Activated naive CD8-positive, alpha-beta T cell treated with anti-CD3 and anti-CD28 coated beads, Interleukin-2, amount 50 U/mL, for 24 hours (primary cell): ENCODE measurements around the gene AFF1.

Source experiments
- ATAC-seq: fragments of 150-1000 bp; cut with Tn5 transposase; one replicate; pipeline ENCODE4 v1.10.0; 2021
- DNase-seq: peaks from one replicate; pipeline ENCODE4 v3.0.0; 2021
- H3K27ac Mint-ChIP-seq: one replicate; pipeline ENCODE4 v1.8.0; 2021; ENCODE audit warnings: mild to moderate bottlenecking, mixed read lengths
- H3K27me3 Mint-ChIP-seq: one replicate; pipeline ENCODE4 v1.8.0; 2021; ENCODE audit warnings: mixed read lengths
- H3K36me3 Mint-ChIP-seq: one replicate; pipeline ENCODE4 v1.8.0; 2021; ENCODE audit warnings: low read depth, mixed read lengths
- H3K4me1 Mint-ChIP-seq: one replicate; pipeline ENCODE4 v1.8.0; 2021; ENCODE audit warnings: mixed read lengths
- H3K4me3 Mint-ChIP-seq: one replicate; pipeline ENCODE4 v1.8.0; 2021; ENCODE audit warnings: mild to moderate bottlenecking, moderate library complexity, mixed read lengths
- H3K9me3 Mint-ChIP-seq: one replicate; pipeline ENCODE4 v1.8.0; 2021; ENCODE audit warnings: mixed read lengths

AFF1 gene

DNA sequence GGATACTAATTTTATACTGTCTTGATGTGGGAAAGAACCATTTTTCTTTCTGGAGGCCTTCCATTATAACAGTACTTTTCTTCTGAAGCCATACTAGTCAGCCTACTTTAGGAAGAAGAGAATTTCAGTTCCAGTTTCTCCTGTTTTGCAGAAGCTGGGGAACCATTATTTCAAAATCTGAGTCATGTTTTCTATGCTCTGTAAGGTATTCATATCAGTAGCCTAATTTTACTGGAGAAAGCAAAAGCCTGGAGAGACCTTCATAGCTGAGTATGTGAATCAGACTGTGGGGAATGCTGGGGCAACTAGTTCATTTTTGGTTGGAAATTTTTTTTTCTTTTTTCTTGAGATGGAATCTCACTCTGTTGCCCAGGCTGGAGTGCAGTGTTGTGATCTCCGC, 22.4 kb downstream of the AFF1 start:
- Mint-ChIP-seq H3K9me3 (no peaks in the 10 kb centered on the region), H3K4me1 (peaks cover 59% of the 10 kb centered on the region), H3K36me3 (peaks cover 13% of the 10 kb centered on the region), H3K4me3 (no peak overlapping the region), H3K27me3 (no peaks in the 10 kb centered on the region), H3K27ac (peak overlapping the region; percentile 53)
- DNase-seq (no peak), ATAC-seq (peak; percentile 69)

DNA sequence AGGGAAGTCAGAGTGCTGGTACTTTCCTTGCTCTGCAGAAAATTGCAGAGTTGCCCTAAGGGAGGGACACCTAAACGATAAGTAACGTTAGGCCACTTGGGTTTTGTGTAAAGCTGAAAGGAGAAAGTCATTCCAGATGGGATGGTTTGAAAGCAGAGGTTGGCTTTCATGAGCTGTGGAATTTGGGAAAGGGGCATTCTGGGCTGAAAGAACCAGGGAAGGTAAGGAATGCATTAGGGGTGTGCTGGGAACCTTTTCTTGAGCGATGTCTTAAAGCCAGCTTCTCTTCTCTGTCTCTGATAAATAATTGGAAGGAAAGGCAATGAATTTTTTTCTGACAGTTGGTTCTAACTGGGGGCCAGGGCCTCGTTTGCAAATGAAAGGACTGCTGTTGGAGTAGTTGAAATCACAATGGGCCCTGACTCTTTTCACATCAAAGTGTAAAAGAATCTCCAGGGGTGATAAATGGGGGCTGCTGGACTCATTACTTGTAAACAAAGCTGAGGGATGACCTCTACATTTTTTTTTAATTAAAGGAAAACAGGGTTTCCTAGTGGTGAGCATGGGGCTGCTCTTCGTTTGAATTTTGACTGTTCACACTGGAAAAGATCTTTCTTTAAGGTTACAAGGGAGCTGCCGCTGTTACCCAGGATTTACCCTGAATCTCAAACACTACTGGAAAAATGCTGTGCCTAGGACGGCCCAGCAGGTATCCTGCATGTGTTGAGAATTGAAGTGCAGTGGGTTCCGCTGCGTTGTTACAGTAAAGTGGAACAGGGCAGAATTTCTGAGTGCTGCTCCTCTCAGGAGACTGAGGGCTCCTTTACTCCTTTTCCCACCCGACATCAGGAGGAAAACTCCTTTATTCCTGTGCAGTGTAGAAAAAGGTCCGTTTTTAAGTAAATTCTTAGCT, 25.0 kb downstream of the AFF1 start:
- no peak for ATAC-seq
- H3K27me3 Mint-ChIP-seq = no peaks in the 10 kb centered on the region
- H3K4me1 Mint-ChIP-seq = peaks cover 70% of the 10 kb centered on the region
- H3K27ac Mint-ChIP-seq = no peak overlapping the region
- H3K36me3 Mint-ChIP-seq = peaks cover 15% of the 10 kb centered on the region
- DNase-seq = no peak
- H3K4me3 Mint-ChIP-seq = no peak overlapping the region
- H3K9me3 Mint-ChIP-seq = no peaks in the 10 kb centered on the region

DNA sequence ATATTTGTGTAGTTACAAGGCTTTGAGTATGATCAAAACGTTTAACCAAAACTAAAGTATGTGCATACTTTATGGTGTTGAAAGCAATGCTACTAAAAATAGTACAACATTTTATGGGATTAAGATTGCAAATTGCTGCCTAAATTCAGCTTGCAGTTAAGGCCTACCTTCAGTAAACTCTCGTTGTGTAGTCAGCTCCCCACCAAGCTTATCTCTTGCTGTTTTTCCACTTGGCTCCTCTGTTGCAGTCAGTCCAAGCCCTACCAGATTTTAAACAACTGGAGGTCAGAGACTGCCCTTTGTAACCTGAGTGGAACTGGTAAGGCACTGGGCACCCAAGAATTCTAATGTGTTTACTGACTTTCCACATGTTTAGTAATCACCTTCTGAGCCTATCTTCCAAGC, 25.7 kb downstream of the AFF1 start:
- H3K9me3 Mint-ChIP-seq = no peaks in the 10 kb centered on the region
- H3K27ac Mint-ChIP-seq = peak overlapping the region; percentile 3
- no peak overlapping the region for H3K4me3 Mint-ChIP-seq
- H3K4me1 Mint-ChIP-seq = peaks cover 64% of the 10 kb centered on the region
- H3K36me3 Mint-ChIP-seq = peaks cover 11% of the 10 kb centered on the region
- no peaks in the 10 kb centered on the region for H3K27me3 Mint-ChIP-seq
- DNase-seq (no peak), ATAC-seq (no peak)

DNA sequence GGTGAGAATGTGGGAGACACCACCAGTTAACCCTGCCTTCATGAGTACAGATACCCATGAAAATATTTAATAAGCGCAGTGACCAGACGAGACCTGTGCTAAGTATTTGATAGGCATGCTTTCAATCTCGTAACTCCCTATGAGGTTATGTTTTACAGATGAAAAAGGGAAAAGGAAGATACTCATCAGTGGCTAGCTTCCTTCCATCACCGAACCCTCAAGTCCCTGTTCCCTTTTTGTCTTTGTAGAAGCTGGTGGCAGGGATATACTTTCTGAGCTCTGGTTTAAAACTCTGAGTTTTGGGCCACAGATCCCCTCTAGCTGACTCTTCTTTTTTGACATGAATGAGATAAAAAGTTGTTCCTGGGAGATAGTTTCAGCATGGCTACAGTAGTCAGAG, 26.3 kb downstream of the AFF1 start:
- DNase-seq = no peak
- Mint-ChIP-seq H3K4me1 (peaks cover 59% of the 10 kb centered on the region), H3K27me3 (no peaks in the 10 kb centered on the region), H3K4me3 (no peak overlapping the region), H3K36me3 (peaks cover 11% of the 10 kb centered on the region), H3K27ac (peak overlapping the region; percentile 3), H3K9me3 (no peaks in the 10 kb centered on the region)
- no peak for ATAC-seq

DNA sequence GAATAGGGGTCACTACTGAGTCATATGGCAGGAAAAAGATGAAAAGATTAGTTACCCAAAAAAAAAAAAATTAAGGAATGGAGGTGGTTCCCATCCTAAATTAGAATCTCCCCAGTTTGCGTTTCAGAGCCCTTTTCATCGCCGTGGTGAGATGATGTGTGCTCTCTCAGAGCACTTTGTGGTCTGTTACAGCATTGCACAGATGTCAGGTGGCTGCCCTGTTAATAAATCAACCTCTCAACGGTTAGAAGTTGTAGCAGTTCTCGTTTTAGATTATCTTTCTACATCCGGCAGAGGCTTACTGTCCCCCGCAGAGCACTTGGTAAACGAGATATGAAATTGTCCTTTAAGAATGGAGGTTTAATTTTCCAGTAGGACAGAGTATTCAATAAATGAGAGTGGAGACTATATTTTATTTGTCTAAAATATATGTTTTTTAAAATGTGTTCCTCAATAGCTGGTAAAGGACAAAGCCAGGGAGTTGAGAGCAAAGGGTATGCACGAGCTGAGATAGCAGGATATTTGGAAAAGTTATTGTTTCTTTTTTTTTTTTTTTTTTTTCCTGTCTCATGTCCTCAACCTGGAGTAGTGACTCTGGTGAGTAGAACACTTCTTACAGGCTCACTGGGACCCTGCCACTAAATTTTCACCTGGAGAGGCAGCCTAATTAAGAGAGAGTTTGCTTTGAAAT, 26.9 kb downstream of the AFF1 start:
- peaks cover 11% of the 10 kb centered on the region for H3K36me3 Mint-ChIP-seq
- peak overlapping the region; percentile 77 for H3K27ac Mint-ChIP-seq

DNA sequence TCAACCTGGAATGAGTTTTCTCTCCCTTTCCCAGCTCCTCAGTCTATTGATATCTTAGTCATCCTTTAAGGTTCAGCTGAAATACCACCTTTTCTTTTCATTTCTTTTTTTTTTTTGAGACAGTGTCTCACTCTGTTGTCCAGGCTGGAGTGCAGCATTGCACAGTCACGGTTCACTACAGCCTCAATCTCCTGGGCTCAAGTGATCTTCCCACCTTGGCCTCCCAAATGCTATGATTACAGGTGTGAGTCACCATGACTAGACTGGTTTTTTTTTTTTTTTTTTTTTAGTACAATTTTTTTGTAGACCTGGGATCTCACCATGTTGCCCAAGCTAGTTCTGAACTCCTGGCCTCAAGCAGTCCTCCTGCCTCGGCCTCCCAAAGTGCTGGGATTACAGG, 28.9 kb downstream of the AFF1 start:
- ATAC-seq (no peak), DNase-seq (no peak)
- no peaks in the 10 kb centered on the region for H3K9me3 Mint-ChIP-seq
- H3K4me3 Mint-ChIP-seq = no peak overlapping the region
- peak overlapping the region; percentile 68 for H3K27ac Mint-ChIP-seq
- H3K27me3 Mint-ChIP-seq = no peaks in the 10 kb centered on the region
- peaks cover 40% of the 10 kb centered on the region for H3K4me1 Mint-ChIP-seq
- H3K36me3 Mint-ChIP-seq = peaks cover 7% of the 10 kb centered on the region

More for the DNA sequence above, 26.9 kb downstream of the AFF1 start:
- no peaks in the 10 kb centered on the region for H3K9me3 Mint-ChIP-seq
- peak; percentile 78 for ATAC-seq
- peak overlapping the region; percentile 58 for H3K4me3 Mint-ChIP-seq
- H3K4me1 Mint-ChIP-seq = peaks cover 52% of the 10 kb centered on the region
- no peak for DNase-seq
- no peaks in the 10 kb centered on the region for H3K27me3 Mint-ChIP-seq

DNA sequence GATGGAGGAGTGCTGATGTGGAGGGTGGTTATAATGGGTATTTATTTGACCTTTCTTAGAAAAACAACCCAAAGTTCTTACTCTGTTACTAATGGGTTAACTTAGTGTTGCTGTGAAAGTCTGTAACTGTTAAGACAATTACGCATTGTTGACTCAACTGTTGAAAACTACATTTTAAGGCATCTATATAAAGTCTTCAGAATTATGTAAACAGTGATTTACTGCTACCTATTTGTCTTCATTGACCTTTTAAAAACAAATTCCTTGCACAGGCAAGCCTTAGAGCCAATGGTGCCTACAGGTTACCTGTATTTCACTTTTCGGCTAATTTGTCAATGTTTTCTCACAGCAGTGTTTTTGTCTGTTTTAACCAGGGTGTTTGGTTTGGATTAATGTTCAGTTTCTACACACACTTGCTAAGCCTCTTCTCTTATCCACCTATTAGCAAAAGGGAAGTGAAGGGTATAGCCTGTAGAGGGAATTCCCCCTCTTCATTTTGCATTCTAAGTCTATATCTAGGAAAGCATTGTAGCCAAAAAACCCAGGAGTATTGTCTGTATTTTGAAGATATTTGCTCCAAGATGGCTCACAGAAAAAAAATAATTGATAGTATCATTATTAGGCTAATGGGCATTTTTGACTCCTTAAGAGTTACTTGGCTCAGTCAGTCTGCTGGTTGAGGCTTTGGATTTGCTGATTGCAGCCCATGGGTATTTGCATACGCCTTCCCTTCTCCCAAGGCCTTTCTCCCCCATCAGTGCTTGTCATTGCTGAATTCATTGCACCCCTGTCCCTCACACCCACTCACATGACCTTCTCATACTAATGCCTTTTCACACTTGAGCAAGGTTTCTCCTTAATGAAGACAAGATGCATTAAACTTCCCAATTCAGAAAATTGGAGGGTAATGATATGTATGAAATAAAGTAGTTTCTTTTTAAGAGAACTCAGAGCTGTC, 30.5 kb downstream of the AFF1 start:
- ATAC-seq = peak; percentile 51
- H3K27me3 Mint-ChIP-seq = no peaks in the 10 kb centered on the region
- H3K27ac Mint-ChIP-seq = peak overlapping the region; percentile 57

DNA sequence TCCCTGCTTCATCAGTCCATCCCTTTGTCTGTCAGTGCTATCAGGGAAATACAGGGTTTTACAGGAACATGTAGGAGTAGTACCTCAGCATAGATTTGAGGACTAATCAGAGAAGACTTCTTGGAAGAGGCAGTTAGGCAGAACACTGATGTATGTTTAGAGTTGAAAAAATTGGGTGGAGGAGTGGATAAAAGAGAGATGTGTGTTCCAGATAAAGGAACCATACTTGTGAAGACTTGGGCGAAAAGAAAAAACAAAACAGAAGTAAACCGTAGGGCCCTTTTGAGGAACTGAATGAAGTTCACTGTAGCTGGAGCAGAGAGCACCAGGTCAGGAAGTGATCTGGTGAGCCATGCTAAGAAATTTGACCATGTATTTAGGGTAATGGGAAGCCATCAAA, 32.3 kb downstream of the AFF1 start:
- Mint-ChIP-seq H3K4me1 (peaks cover 30% of the 10 kb centered on the region), H3K36me3 (peaks cover 2% of the 10 kb centered on the region), H3K9me3 (no peaks in the 10 kb centered on the region), H3K4me3 (no peak overlapping the region), H3K27me3 (no peaks in the 10 kb centered on the region), H3K27ac (no peak overlapping the region)
- ATAC-seq = no peak
- DNase-seq = no peak

More for the DNA sequence above, 30.5 kb downstream of the AFF1 start:
- H3K9me3 Mint-ChIP-seq = no peaks in the 10 kb centered on the region
- DNase-seq = no peak
- peaks cover 5% of the 10 kb centered on the region for H3K36me3 Mint-ChIP-seq
- no peak overlapping the region for H3K4me3 Mint-ChIP-seq
- H3K4me1 Mint-ChIP-seq = peaks cover 28% of the 10 kb centered on the region

DNA sequence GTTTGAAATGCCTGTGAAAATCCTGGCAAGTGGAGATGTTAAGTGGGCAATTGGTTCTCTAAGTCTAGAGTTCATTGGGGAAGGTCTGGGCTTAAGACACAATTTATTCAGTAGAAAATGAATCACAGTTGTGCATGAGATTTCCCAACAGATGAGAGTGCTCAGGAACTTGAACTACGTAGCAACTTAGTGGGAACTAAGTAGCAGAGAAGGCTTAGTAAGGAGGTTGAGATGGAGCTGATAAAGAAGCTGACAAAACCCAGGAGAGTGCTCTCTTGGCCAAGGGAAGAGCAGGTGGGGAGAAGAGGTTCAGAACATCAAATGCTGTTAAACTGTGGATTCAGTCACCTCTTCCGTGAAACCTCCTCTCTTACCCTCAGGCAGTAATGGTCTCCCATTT, 33.0 kb downstream of the AFF1 start:
- ATAC-seq (no peak), DNase-seq (no peak)
- H3K27me3 Mint-ChIP-seq = no peaks in the 10 kb centered on the region
- no peaks in the 10 kb centered on the region for H3K36me3 Mint-ChIP-seq
- peaks cover 26% of the 10 kb centered on the region for H3K4me1 Mint-ChIP-seq
- H3K27ac Mint-ChIP-seq = no peak overlapping the region
- no peak overlapping the region for H3K4me3 Mint-ChIP-seq
- H3K9me3 Mint-ChIP-seq = no peaks in the 10 kb centered on the region

DNA sequence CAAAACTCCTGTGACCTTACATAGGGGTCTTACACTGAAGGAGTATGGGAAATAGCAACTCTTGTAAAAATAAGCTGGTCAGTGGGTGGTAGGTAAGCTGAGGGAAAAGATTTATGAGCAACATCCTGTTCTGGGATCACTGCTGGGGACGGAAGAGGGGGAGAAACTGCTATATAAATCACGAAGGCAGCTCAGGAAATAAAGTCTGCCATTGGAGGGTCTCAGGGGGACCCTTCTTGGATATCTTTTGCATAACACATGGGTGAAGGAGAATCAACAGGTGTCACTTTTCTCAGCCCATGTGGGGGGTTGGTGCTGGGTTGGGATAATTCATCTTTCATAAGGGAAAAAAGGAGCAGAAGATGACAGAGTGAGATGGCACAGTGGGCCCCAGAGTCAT, 33.7 kb downstream of the AFF1 start:
- Mint-ChIP-seq H3K27me3 (no peaks in the 10 kb centered on the region), H3K4me1 (peaks cover 27% of the 10 kb centered on the region), H3K27ac (no peak overlapping the region), H3K36me3 (no peaks in the 10 kb centered on the region), H3K9me3 (no peaks in the 10 kb centered on the region), H3K4me3 (no peak overlapping the region)
- no peak for ATAC-seq
- no peak for DNase-seq

DNA sequence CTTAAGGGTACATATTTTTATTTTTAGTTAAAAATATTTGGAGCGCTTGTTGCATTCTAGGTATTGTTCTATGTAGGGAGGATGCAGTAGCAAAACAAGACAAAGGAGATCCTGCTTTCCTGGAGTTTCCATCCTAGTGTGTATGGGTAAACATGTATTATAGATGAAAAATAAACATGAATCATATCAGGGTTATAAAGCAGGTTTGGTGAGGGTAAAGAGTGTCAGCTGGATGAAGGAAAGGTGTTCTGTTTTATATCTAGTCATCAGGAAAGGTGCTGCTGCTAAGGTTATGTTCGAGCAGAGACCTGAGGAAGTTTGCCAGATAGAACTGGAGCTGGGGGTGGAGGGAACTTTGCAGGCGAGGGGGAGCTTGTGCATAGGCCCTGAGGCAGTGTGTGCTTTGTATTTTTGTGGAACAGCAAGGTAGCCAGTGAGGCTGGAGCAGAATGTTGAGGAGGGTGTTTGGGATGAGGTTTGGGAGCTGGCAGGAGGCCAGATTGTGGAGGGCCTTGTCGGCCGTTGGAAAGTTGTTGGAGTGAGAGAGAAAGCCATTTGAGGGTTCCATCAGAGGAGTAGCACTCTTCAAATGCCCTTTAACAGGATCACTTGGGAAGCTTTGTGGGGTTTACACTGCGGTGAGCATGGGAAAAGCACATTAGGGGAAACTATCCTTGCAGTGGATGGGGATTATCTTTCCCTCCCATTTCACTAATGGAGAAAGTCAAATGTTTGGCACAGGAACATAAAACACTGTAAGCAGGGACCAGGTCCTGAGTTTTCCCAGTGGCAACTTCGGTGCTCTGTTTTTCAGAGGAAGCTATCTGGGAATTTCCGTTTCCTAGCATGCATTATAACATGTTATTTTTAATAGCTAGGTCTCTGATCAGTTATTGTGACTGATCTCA, 35.9 kb downstream of the AFF1 start:
- Mint-ChIP-seq H3K27ac (peak overlapping the region; percentile 72), H3K27me3 (no peaks in the 10 kb centered on the region)

DNA sequence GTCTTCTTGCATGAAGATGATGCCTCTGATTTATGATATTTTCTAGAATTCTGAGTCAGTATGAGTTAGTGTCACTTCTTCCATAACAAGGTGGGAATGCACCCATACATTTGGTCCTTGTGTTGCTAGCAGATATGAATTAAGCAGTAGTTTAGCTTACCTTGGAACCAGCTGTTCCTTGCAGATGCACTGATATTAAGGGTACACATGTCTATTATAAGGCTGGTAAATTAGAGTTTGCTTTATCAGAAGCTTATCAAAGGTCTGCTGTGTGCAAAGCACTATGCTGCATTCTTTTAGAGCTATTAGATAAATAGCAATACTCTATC, 36.5 kb downstream of the AFF1 start:
- Mint-ChIP-seq H3K27me3 (no peaks in the 10 kb centered on the region), H3K9me3 (no peaks in the 10 kb centered on the region), H3K4me3 (no peak overlapping the region), H3K27ac (no peak overlapping the region), H3K4me1 (peaks cover 48% of the 10 kb centered on the region), H3K36me3 (peaks cover 2% of the 10 kb centered on the region)
- DNase-seq (no peak), ATAC-seq (peak; percentile 82)

More for the DNA sequence above, 35.9 kb downstream of the AFF1 start:
- no peak for ATAC-seq
- DNase-seq = no peak
- H3K36me3 Mint-ChIP-seq = peaks cover 2% of the 10 kb centered on the region
- no peak overlapping the region for H3K4me3 Mint-ChIP-seq
- H3K9me3 Mint-ChIP-seq = no peaks in the 10 kb centered on the region
- peaks cover 42% of the 10 kb centered on the region for H3K4me1 Mint-ChIP-seq

DNA sequence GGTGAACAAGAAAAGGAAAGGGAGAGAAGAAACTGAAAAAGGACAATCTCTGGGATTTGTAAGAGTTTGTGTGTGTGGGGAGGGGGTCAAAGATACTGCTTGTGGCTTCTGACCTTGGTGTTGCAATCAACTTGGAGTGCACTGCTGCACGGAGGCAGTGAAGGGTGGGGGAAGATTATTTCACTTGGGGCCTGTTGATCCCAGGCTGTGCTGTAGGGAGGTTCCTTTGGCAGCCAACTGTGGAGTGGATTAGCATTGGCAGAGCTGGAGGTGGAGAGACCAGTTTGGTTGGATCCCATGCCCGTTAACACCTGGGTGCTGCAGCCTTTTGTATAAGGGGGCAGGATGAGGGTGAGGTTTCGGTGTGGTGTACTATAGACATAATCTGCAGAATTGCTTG, 38.2 kb downstream of the AFF1 start:
- DNase-seq (no peak), ATAC-seq (no peak)
- Mint-ChIP-seq H3K27ac (no peak overlapping the region), H3K4me1 (peaks cover 63% of the 10 kb centered on the region), H3K36me3 (peaks cover 3% of the 10 kb centered on the region), H3K4me3 (no peak overlapping the region), H3K9me3 (no peaks in the 10 kb centered on the region), H3K27me3 (no peaks in the 10 kb centered on the region)
